GM12878 (cell line): ENCODE measurements around the gene HSPB7.
"Not testable (repeated sequence)": the region's sequence is repeated elsewhere in the genome, so short reads cannot be mapped to it uniquely, and the experiment has no call there.

Experiments used
- EZH2 ChIP-seq: IDR thresholded peaks from 2 replicates; pipeline ENCODE4 v1.6.1; 2012; ENCODE audit warnings: low read depth, mild to moderate bottlenecking, control low read depth, inconsistent platforms, low read length, borderline replicate concordance; ENCODE audit not compliant: control insufficient read depth
- POLR2A ChIP-seq: IDR thresholded peaks from 2 replicates; pipeline ENCODE4 v1.6.1; 2011; ENCODE audit warnings: low read depth, mild to moderate bottlenecking, low read length
- SIN3A ChIP-seq: IDR thresholded peaks from 2 replicates; pipeline ENCODE4 v1.6.1; 2012; ENCODE audit warnings: low read depth, low read length, improper control_type of control experiment
- SIX5 ChIP-seq: IDR thresholded peaks from 2 replicates; pipeline ENCODE4 v1.6.1; 2011; ENCODE audit warnings: mild to moderate bottlenecking, low read depth, low read length, moderate library complexity; ENCODE audit not compliant: severe bottlenecking
- TF ChIP-seq, protein P1 (sequence below), 3 experiments: IDR thresholded peaks in 2 of 3; conservative IDR thresholded peaks in 1 of 3; 2 replicates each; pipeline ENCODE4 v1.5.1; 2011; ENCODE audit warnings: low read depth in 3 of 3, low read length in 3 of 3, mild to moderate bottlenecking in 3 of 3, control low read depth in 2 of 3, moderate library complexity in 2 of 3, inconsistent platforms in 1 of 3, mixed read lengths in 1 of 3; ENCODE audit not compliant: control insufficient read depth in 2 of 3, insufficient read depth in 1 of 3; ENCODE audit errors: extremely low read depth in 1 of 3

DNA sequence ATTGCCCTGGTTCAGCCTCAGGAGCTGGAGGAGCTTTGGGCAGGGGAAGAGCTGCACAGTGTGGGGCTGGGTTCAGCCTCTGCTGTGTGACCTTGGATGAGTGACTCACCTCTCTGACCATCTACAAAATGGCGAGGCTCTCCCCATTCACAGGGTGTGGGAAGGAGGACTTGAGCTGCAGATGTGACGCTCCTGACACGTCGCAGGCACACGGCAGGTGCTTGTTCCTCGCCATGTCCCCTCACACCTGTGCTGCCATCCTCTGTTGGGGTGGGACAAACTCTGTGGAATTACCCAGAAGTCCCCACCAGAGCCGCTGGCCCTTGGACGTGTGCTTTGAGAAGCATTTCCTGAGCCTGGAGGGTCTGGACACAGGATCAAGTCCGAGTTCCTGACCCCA lies 3.0 kb upstream of the HSPB7 start:
- not testable (repeated sequence) for TF ChIP-seq POLR2A, SIN3A, SIX5, EZH2
- TF ChIP-seq, protein P1, sequence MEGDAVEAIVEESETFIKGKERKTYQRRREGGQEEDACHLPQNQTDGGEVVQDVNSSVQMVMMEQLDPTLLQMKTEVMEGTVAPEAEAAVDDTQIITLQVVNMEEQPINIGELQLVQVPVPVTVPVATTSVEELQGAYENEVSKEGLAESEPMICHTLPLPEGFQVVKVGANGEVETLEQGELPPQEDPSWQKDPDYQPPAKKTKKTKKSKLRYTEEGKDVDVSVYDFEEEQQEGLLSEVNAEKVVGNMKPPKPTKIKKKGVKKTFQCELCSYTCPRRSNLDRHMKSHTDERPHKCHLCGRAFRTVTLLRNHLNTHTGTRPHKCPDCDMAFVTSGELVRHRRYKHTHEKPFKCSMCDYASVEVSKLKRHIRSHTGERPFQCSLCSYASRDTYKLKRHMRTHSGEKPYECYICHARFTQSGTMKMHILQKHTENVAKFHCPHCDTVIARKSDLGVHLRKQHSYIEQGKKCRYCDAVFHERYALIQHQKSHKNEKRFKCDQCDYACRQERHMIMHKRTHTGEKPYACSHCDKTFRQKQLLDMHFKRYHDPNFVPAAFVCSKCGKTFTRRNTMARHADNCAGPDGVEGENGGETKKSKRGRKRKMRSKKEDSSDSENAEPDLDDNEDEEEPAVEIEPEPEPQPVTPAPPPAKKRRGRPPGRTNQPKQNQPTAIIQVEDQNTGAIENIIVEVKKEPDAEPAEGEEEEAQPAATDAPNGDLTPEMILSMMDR (IDR thresholded peaks at IDR 0.05 in 2 of 3, conservative IDR thresholded peaks at IDR 0.05 in 1 of 3; ENCODE audit: control insufficient read depth in 2 of 3, extremely low read depth in 1 of 3, insufficient read depth in 1 of 3, low read depth in 3 of 3, low read length in 3 of 3), result not testable (repeated sequence)
